SHP77 treated with DMSO at 0.1 percent for 48 hours (cell line): ENCODE measurements around the gene LCLAT1.
"Not testable (repeated sequence)": the region's sequence is repeated elsewhere in the genome, so short reads cannot be mapped to it uniquely, and the experiment has no call there.

Experiments
- DNase-seq: peaks from one replicate; lab custom pipeline; 2025; lab: John Stamatoyannopoulos, UW

LCLAT1 gene

GRCh38 chr2:30454571-30454970, 7.5 kb downstream of the LCLAT1 start:
- DNase-seq = no peak

GRCh38 chr2:30455114-30455738, 8.2 kb downstream of the LCLAT1 start:
- DNase-seq = no peak

- no peak for DNase-seq
Measured at GRCh38 chr2:30456106-30456505, 9.1 kb downstream of the LCLAT1 start.

GRCh38 chr2:30456579-30456978, 9.5 kb downstream of the LCLAT1 start:
- DNase-seq = no peak

GRCh38 chr2:30457296-30457695, 10.2 kb downstream of the LCLAT1 start:
- DNase-seq = no peak

GRCh38 chr2:30459140-30459539, 12.1 kb downstream of the LCLAT1 start:
- DNase-seq = no peak

- no peak for DNase-seq
Measured at GRCh38 chr2:30462131-30462857, 15.2 kb downstream of the LCLAT1 start.

- DNase-seq = no peak
Measured at GRCh38 chr2:30463535-30463934, 16.5 kb downstream of the LCLAT1 start.

- DNase-seq = no peak
Measured at GRCh38 chr2:30464544-30465170, 17.6 kb downstream of the LCLAT1 start.

- no peak for DNase-seq
Measured at GRCh38 chr2:30465171-30465545, 18.1 kb downstream of the LCLAT1 start.

- DNase-seq = no peak
Measured at GRCh38 chr2:30466216-30466615, 19.2 kb downstream of the LCLAT1 start.

GRCh38 chr2:30467062-30467826, 20.2 kb downstream of the LCLAT1 start:
- DNase-seq = not testable (repeated sequence)

- DNase-seq = no peak
Measured at GRCh38 chr2:30470426-30470825, 23.4 kb downstream of the LCLAT1 start.

- DNase-seq = no peak
Measured at GRCh38 chr2:30472326-30472725, 25.3 kb downstream of the LCLAT1 start.

- DNase-seq = no peak
Measured at GRCh38 chr2:30475542-30475941, 28.5 kb downstream of the LCLAT1 start.

GRCh38 chr2:30476636-30477035, 29.6 kb downstream of the LCLAT1 start:
- no peak for DNase-seq

- no peak for DNase-seq
Measured at GRCh38 chr2:30480703-30481322, 33.8 kb downstream of the LCLAT1 start.

- no peak for DNase-seq
Measured at GRCh38 chr2:30481323-30481800, 34.3 kb downstream of the LCLAT1 start.

GRCh38 chr2:30482011-30482410, 35.0 kb downstream of the LCLAT1 start:
- no peak for DNase-seq

GRCh38 chr2:30484145-30484544, 37.1 kb downstream of the LCLAT1 start:
- no peak for DNase-seq

GRCh38 chr2:30484995-30485394, 37.9 kb downstream of the LCLAT1 start:
- no peak for DNase-seq

GRCh38 chr2:30486655-30487054, 39.6 kb downstream of the LCLAT1 start:
- no peak for DNase-seq
